ENCODE data around the gene SERINC5.

The SERINC5 gene

DNA sequence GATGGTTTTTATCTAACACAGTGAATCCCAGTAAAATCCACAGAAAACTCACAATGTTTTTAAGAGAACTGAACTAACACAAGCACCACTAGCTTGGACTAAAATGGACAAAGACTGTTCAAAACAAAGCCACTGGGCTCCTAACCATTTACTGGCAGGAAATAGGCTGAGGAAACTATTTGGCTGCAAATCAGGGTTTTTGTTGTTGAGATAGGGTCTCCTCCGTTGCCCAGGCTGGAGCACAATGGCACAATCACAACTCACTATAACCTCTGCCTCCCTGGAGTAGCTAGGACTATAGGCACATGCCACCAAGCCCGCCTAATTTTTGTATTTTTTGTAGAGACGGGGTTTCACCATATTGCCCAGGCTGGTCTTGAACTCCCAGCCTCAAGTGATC lies 121.0 kb downstream of the SERINC5 start:
- no peaks in the 10 kb centered on the region for H3K27me3 ChIP-seq (ENCODE audit: insufficient read depth, poor library complexity, severe bottlenecking)
- TF ChIP-seq GABPA (IDR thresholded peaks at IDR 0.05; ENCODE audit: low read depth) (no peak), SPI1 (IDR thresholded peaks at IDR 0.05; ENCODE audit: borderline replicate concordance, low read depth) (no peak), POLR2AphosphoS5 (IDR thresholded peaks at IDR 0.05; ENCODE audit: low read depth) (no peak)
- TF ChIP-seq, protein P1, sequence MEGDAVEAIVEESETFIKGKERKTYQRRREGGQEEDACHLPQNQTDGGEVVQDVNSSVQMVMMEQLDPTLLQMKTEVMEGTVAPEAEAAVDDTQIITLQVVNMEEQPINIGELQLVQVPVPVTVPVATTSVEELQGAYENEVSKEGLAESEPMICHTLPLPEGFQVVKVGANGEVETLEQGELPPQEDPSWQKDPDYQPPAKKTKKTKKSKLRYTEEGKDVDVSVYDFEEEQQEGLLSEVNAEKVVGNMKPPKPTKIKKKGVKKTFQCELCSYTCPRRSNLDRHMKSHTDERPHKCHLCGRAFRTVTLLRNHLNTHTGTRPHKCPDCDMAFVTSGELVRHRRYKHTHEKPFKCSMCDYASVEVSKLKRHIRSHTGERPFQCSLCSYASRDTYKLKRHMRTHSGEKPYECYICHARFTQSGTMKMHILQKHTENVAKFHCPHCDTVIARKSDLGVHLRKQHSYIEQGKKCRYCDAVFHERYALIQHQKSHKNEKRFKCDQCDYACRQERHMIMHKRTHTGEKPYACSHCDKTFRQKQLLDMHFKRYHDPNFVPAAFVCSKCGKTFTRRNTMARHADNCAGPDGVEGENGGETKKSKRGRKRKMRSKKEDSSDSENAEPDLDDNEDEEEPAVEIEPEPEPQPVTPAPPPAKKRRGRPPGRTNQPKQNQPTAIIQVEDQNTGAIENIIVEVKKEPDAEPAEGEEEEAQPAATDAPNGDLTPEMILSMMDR (IDR thresholded peaks at IDR 0.05; ENCODE audit: insufficient read depth, low read length), result no peak
- TF ChIP-seq, protein P2, sequence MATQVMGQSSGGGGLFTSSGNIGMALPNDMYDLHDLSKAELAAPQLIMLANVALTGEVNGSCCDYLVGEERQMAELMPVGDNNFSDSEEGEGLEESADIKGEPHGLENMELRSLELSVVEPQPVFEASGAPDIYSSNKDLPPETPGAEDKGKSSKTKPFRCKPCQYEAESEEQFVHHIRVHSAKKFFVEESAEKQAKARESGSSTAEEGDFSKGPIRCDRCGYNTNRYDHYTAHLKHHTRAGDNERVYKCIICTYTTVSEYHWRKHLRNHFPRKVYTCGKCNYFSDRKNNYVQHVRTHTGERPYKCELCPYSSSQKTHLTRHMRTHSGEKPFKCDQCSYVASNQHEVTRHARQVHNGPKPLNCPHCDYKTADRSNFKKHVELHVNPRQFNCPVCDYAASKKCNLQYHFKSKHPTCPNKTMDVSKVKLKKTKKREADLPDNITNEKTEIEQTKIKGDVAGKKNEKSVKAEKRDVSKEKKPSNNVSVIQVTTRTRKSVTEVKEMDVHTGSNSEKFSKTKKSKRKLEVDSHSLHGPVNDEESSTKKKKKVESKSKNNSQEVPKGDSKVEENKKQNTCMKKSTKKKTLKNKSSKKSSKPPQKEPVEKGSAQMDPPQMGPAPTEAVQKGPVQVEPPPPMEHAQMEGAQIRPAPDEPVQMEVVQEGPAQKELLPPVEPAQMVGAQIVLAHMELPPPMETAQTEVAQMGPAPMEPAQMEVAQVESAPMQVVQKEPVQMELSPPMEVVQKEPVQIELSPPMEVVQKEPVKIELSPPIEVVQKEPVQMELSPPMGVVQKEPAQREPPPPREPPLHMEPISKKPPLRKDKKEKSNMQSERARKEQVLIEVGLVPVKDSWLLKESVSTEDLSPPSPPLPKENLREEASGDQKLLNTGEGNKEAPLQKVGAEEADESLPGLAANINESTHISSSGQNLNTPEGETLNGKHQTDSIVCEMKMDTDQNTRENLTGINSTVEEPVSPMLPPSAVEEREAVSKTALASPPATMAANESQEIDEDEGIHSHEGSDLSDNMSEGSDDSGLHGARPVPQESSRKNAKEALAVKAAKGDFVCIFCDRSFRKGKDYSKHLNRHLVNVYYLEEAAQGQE (IDR thresholded peaks at IDR 0.05; ENCODE audit: insufficient replicate concordance, low read depth), result no peak
- H3K4me3 ChIP-seq (replicated peaks; ENCODE audit: insufficient read depth, low read length), result no peak overlapping the region
- DNase-seq (ENCODE audit: low read depth in 1 of 2, low spot score in 1 of 2), result no peak
- H3K27ac ChIP-seq (replicated peaks), result peak overlapping the region; percentile 91

DNA sequence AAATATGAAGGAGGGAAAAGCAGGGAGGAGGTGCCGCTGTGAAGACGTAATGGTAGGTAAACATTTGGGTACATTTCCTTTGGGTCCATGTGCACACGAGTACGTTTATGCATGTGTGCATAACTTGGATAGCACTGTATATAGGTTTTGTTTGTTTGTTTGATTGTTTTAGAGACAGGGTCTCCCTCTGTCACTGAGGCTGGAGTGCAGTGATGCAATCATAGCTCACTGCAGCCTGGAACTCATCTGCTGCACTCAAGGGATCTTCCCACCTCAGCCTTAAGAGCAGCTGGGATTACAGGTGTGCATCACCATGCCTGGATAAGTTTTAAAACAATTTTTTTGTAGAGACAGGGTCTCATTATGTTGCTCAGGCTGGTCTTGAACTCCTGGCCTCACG lies 126.7 kb downstream of the SERINC5 start:
- no peak for DNase-seq (ENCODE audit: low read depth in 1 of 2, low spot score in 1 of 2)
- TF ChIP-seq GABPA (IDR thresholded peaks at IDR 0.05; ENCODE audit: low read depth) (no peak), SPI1 (IDR thresholded peaks at IDR 0.05; ENCODE audit: borderline replicate concordance, low read depth) (no peak), POLR2AphosphoS5 (IDR thresholded peaks at IDR 0.05; ENCODE audit: low read depth) (no peak)
- TF ChIP-seq, protein P1 (IDR thresholded peaks at IDR 0.05; ENCODE audit: insufficient read depth, low read length), result no peak
- TF ChIP-seq, protein P2 (IDR thresholded peaks at IDR 0.05; ENCODE audit: insufficient replicate concordance, low read depth), result no peak
- H3K27me3 ChIP-seq (ENCODE audit: insufficient read depth, poor library complexity, severe bottlenecking), result no peaks in the 10 kb centered on the region
- H3K27ac ChIP-seq (replicated peaks), result no peak overlapping the region
- no peak overlapping the region for H3K4me3 ChIP-seq (replicated peaks; ENCODE audit: insufficient read depth, low read length)

DNA sequence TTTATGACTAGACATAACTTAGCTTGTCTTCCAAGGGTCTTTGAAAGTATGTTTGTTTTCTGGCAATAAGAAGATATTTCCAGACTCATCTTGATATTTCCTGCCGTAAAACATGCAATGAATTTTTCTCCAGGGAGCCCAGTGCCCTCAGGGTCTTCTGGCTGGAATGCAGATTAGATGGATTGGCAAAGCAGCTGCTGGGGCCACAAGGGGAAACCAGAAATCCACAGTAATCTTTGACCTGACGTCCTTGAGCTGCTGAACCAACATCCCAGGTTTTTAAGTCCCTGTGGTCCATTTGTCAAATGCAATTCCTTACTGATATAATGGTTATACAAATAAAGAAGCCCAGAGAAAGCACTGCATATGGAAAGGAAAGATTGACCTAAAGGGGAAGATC lies 127.7 kb downstream of the SERINC5 start:
- Histone ChIP-seq H3K4me3 (replicated peaks; ENCODE audit: insufficient read depth, low read length) (no peak overlapping the region), H3K27me3 (ENCODE audit: insufficient read depth, poor library complexity, severe bottlenecking) (no peaks in the 10 kb centered on the region), H3K27ac (replicated peaks) (no peak overlapping the region)
- TF ChIP-seq POLR2AphosphoS5 (IDR thresholded peaks at IDR 0.05; ENCODE audit: low read depth), result no peak
- TF ChIP-seq SPI1 (IDR thresholded peaks at IDR 0.05; ENCODE audit: borderline replicate concordance, low read depth), result no peak
- no peak for TF ChIP-seq GABPA (IDR thresholded peaks at IDR 0.05; ENCODE audit: low read depth)
- TF ChIP-seq, protein P1 (IDR thresholded peaks at IDR 0.05; ENCODE audit: insufficient read depth, low read length), result no peak
- TF ChIP-seq, protein P2 (IDR thresholded peaks at IDR 0.05; ENCODE audit: insufficient replicate concordance, low read depth), result no peak
- DNase-seq (ENCODE audit: low read depth in 1 of 2, low spot score in 1 of 2), result no peak
